ENCODE data around the gene PLP2.
"Not testable (repeated sequence)": the region's sequence is repeated elsewhere in the genome, so short reads cannot be mapped to it uniquely, and the experiment has no call there.

The PLP2 gene

GRCh38 chrX:49163555-49164419 lies 7.9 kb upstream of the PLP2 start:
- DNase-seq (ENCODE audit: low read depth, low spot score), result peak; percentile 97

- DNase-seq (ENCODE audit: low read depth, low spot score), result no peak
These were observed 6.9 kb upstream of the PLP2 start for GRCh38 chrX:49164589-49165360.

- peak; percentile 98 for DNase-seq (ENCODE audit: low read depth, low spot score)
These were observed 5.5 kb upstream of the PLP2 start for GRCh38 chrX:49165901-49166881.

- DNase-seq (ENCODE audit: low read depth, low spot score), result peak; percentile 70
These were observed 4.6 kb upstream of the PLP2 start for GRCh38 chrX:49166914-49167739.

GRCh38 chrX:49167740-49168108 lies 4.0 kb upstream of the PLP2 start:
- DNase-seq (ENCODE audit: low read depth, low spot score), result no peak

GRCh38 chrX:49172280-49172780 lies 632 bp downstream of the PLP2 start:
- DNase-seq (ENCODE audit: low read depth, low spot score), result no peak

DNA sequence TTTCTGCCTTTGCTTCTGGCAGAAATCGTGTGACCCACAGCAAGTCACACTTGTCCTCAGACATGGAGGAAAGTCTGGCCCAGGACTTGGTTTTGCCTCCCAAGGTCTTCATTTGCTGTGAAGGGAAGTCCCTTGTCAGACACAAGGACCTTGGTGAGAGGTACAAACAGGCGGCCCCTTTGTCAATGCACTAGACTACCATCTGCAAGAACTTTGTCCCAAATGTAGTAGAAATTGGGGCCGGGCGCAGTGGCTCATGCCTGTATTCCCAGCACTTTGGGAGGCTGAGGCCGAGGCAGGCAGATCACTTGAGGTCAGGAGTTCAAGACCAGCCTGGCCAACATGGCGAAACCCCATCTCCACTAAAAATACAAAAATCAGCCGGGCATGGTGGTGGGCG lies 1.8 kb downstream of the PLP2 start:
- DNase-seq (ENCODE audit: low read depth, low spot score), result not testable (repeated sequence)

GRCh38 chrX:49174723-49175122 lies 3.0 kb downstream of the PLP2 start:
- no peak for DNase-seq (ENCODE audit: low read depth, low spot score)

DNA sequence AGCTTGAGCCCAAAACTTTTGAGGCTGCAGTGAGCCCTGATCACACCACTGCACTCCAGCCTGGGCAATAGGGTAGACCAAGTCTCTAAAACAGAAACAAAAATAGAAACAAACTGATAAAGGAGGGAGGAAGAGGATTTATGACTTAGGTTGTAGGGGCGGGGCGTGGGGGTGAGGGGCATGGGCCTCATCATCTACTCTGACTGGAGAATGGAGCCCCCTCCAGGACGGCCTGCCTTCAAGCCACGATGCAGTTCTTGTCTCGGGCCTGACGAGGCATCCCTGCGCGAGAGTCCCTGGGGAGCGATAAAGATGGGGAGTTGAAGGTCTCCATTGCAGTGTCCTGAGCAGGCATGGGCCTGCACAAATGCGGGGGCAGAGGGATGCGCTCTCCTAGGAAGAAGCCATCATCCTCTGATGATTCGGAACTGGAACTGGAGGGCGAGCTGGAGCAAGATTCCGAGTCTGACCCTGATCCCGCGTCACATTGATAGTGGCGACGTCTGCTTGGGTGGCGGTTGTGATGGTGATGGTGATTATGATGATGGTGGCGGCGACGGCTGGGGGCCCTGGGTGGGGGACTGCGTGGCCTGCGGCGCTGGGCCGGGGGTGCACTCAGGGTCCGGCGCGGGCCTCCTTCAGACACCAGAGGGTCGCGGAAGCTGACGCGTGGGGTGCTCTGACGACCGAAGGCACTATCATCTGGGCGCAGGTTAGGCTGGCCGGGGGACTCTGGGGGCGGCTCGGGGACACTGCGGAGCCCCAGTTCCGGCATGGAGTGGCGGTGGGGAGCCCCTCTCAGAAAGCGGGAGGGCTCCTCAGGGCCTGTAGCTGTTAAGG lies 4.0 kb downstream of the PLP2 start:
- no peak for DNase-seq (ENCODE audit: low read depth, low spot score)

GRCh38 chrX:49176421-49177326 lies 5.0 kb downstream of the PLP2 start:
- no peak for DNase-seq (ENCODE audit: low read depth, low spot score)

- no peak for DNase-seq (ENCODE audit: low read depth, low spot score)
These were observed 5.7 kb downstream of the PLP2 start for GRCh38 chrX:49177338-49177833.

GRCh38 chrX:49177873-49178480 lies 6.3 kb downstream of the PLP2 start:
- no peak for DNase-seq (ENCODE audit: low read depth, low spot score)

- DNase-seq (ENCODE audit: low read depth, low spot score), result no peak
These were observed 6.8 kb downstream of the PLP2 start for GRCh38 chrX:49178537-49178936.

- DNase-seq (ENCODE audit: low read depth, low spot score), result no peak
These were observed 7.7 kb downstream of the PLP2 start for GRCh38 chrX:49179358-49179757.

GRCh38 chrX:49183701-49184281 lies 12.1 kb downstream of the PLP2 start:
- no peak for DNase-seq (ENCODE audit: low read depth, low spot score)

DNA sequence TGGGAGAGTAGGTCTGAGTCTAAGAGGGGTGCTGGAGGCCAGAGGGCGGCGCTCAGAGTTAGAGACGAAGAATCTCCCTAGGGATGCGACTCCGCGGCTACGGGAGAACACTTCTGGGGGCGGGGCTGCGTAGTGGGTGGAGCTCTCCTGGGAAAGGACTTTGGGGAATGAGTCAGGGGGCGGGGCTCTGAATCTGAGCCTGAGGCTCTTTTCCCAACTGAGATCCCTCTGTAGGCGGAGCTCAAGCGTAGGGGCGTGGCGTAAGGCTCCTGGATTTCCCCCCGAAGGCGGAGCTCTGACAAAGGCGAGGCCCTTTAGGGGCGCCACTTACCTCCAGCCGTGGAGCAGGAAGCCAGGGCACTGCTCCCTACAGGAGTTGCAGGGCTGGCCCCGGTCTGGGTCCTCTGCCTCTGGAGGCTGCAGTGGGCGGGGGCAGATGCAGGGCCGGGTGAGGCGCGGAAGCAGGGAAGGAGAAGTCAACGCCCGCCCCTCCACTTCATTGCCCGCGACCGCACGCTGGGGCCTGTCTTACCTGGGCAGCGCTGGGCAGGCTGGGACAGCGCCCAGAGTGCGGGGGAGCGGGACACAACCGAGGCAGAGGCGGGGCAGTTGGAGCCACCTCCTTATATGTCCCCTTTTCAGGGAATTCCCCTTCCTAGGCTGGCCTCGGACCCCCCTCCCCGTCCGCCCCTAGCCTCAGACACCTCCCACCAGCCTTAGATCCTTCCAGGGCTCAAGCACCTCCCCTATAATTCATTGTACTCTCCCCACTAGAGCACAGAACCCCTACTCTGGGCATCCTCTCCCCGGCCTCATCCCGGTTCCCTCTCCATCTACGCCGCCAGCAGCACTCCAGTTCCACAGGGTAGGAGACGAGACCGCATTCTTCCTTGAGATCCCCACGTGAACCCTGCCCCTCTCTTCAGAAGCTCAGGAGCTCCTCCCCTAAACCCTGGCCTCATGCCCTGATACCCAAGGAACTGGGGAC lies 12.9 kb downstream of the PLP2 start:
- DNase-seq (ENCODE audit: low read depth, low spot score), result peak; percentile 99

All from ELF-1 (cell line).